ENCODE measurements around the gene HNRNPH1. TPM values are rescaled to one million over a fixed set of nuclear protein-coding genes. Genes with fewer than 3 reads are reported as not detected.

HNRNPH1 gene
- total RNA-seq, 2 experiments from 2014 or later = 2,404 to 2,435 TPM

GRCh38 chr5:179606910-179607159 is 16.6 kb downstream of the HNRNPH1 start:
- Histone ChIP-seq H3K4me3 (ENCODE audit: low read length) (no peak overlapping the region), H3K27me3 (ENCODE audit: control insufficient read depth in 1 of 2, insufficient read depth in 2 of 2, low read length in 2 of 2) (no peaks in the 10 kb centered on the region), H3K9me3 (ENCODE audit: control insufficient read depth in 1 of 2, insufficient read depth in 1 of 2, low read length in 2 of 2) (no peaks in the 10 kb centered on the region), H3K27ac (ENCODE audit: low read depth in 1 of 2, low read length in 2 of 2) (no peak overlapping the region), H3K36me3 (ENCODE audit: insufficient read depth, low read length) (peaks cover 76% of the 10 kb centered on the region), H3K4me1 (ENCODE audit: insufficient read depth, low read length) (peaks cover 35% of the 10 kb centered on the region)
- Mint-ChIP-seq H3K36me3 (ENCODE audit: low read depth) (peaks cover 71% of the 10 kb centered on the region), H3K9me3 (no peaks in the 10 kb centered on the region), H3K27me3 (no peaks in the 10 kb centered on the region), H3K4me1 (ENCODE audit: low read depth) (peaks cover 38% of the 10 kb centered on the region), H3K4me3 (no peak overlapping the region), H3K27ac (peak overlapping the region; percentile 78)
- ChIA-PET POLR2A (interaction anchor here (1.5 to 14.8 kb wide), 3 partner anchors 10 to 48 kb away, joined by 4 to 226 read pairs (median 11); partner anchors contain the start of gene HNRNPH1), CTCF (no interaction called here)
- ATAC-seq (ENCODE audit: poor library complexity) (no peak), DNase-seq (no peak)
- TF ChIP-seq CTCF (IDR thresholded peaks at IDR 0.05) = no peak
- intact Hi-C loops (cut with DNase I, micrococcal nuclease) = no loop called here

GRCh38 chr5:179606071-179606909 is 17.2 kb downstream of the HNRNPH1 start:
- intact Hi-C loops (cut with DNase I, micrococcal nuclease) = no loop called here

GRCh38 chr5:179605026-179605833 is 18.2 kb downstream of the HNRNPH1 start:
- POLR2A ChIA-PET = interaction anchor here (1.6 to 14.8 kb wide), 3 partner anchors 8 to 16 kb away, joined by 4 to 226 read pairs (median 6); partner anchors contain the start of gene HNRNPH1
- Histone ChIP-seq H3K36me3 (ENCODE audit: insufficient read depth, low read length) (peaks cover 62% of the 10 kb centered on the region), H3K4me1 (ENCODE audit: insufficient read depth, low read length) (peaks cover 30% of the 10 kb centered on the region), H3K9me3 (ENCODE audit: control insufficient read depth in 1 of 2, insufficient read depth in 1 of 2, low read length in 2 of 2) (no peaks in the 10 kb centered on the region), H3K4me3 (ENCODE audit: low read length) (no peak overlapping the region), H3K27ac (ENCODE audit: low read depth in 1 of 2, low read length in 2 of 2) (no peak overlapping the region), H3K27me3 (ENCODE audit: control insufficient read depth in 1 of 2, insufficient read depth in 2 of 2, low read length in 2 of 2) (no peaks in the 10 kb centered on the region)
- Mint-ChIP-seq H3K27me3 (no peaks in the 10 kb centered on the region), H3K27ac (peak overlapping the region; percentile 2), H3K36me3 (ENCODE audit: low read depth) (peaks cover 66% of the 10 kb centered on the region), H3K4me1 (ENCODE audit: low read depth) (peaks cover 26% of the 10 kb centered on the region), H3K4me3 (no peak overlapping the region), H3K9me3 (no peaks in the 10 kb centered on the region)
- TF ChIP-seq CTCF (IDR thresholded peaks at IDR 0.05) = no peak
- CTCF ChIA-PET = no interaction called here
- no peak for ATAC-seq (ENCODE audit: poor library complexity)
- no peak for DNase-seq
- intact Hi-C loops (cut with DNase I, micrococcal nuclease) = no loop called here

More at GRCh38 chr5:179606071-179606909, 17.2 kb downstream of the HNRNPH1 start:
- peaks cover 72% of the 10 kb centered on the region for H3K36me3 ChIP-seq (ENCODE audit: insufficient read depth, low read length)
- H3K4me1 Mint-ChIP-seq (ENCODE audit: low read depth) = peaks cover 35% of the 10 kb centered on the region
- TF ChIP-seq CTCF (IDR thresholded peaks at IDR 0.05) = no peak
- no peak for ATAC-seq (ENCODE audit: poor library complexity)
- peak overlapping the region; percentile 2 for H3K27ac Mint-ChIP-seq
- no peak overlapping the region for H3K4me3 ChIP-seq (ENCODE audit: low read length)
- H3K36me3 Mint-ChIP-seq (ENCODE audit: low read depth) = peaks cover 67% of the 10 kb centered on the region
- no peaks in the 10 kb centered on the region for H3K9me3 Mint-ChIP-seq
- no peak for DNase-seq
- peaks cover 35% of the 10 kb centered on the region for H3K4me1 ChIP-seq (ENCODE audit: insufficient read depth, low read length)
- CTCF ChIA-PET = no interaction called here
- no peak overlapping the region for H3K4me3 Mint-ChIP-seq
- H3K9me3 ChIP-seq (ENCODE audit: control insufficient read depth in 1 of 2, insufficient read depth in 1 of 2, low read length in 2 of 2) = no peaks in the 10 kb centered on the region
- no peak overlapping the region for H3K27ac ChIP-seq (ENCODE audit: low read depth in 1 of 2, low read length in 2 of 2)
- POLR2A ChIA-PET = interaction anchor here (14.8 kb wide), 1 partner anchor 15 kb away, joined by 226 read pairs; the partner anchor contains the start of gene HNRNPH1
- no peaks in the 10 kb centered on the region for H3K27me3 ChIP-seq (ENCODE audit: control insufficient read depth in 1 of 2, insufficient read depth in 2 of 2, low read length in 2 of 2)
- H3K27me3 Mint-ChIP-seq = no peaks in the 10 kb centered on the region

All from CD4-positive, alpha-beta T cell (primary cell).